ENCODE measurements around the gene TPH2.

- TF ChIP-seq CTCF (IDR thresholded peaks at IDR 0.05) (no peak), POLR2A (IDR thresholded peaks at IDR 0.05) (no peak)
Measured at GRCh38 chr12:72071030-72071429, 132.4 kb downstream of the TPH2 start.
